D721Med (cell line): ENCODE data around the gene LOXHD1.

Experiments used
- DNase-seq: peaks from one replicate; pipeline ENCODE4 v3.0.0; 2011; ENCODE audit warnings: low spot score; ENCODE audit not compliant: insufficient read length
- FAIRE-seq: peaks from 2 replicates; lab custom pipeline; 2011; peaks lifted over from hg19 to GRCh38; lab: Jason Lieb, UNC
- CTCF ChIP-seq: IDR thresholded peaks from 2 replicates; pipeline ENCODE4 v1.5.1; 2012; ENCODE audit warnings: mild to moderate bottlenecking, control low read depth; ENCODE audit not compliant: insufficient read depth; ENCODE audit errors: missing control alignments

Gene LOXHD1

GRCh38 chr18:46484971-46485370 lies 172.0 kb downstream of the LOXHD1 start:
- DNase-seq (no peak), FAIRE-seq (no peak)
- TF ChIP-seq CTCF: no peak

- FAIRE-seq: peak; percentile 100
- peak; percentile 94 for DNase-seq
- no peak for TF ChIP-seq CTCF
Measured at GRCh38 chr18:46482831-46483230, 174.2 kb downstream of the LOXHD1 start.

- FAIRE-seq: peak; percentile 16
- no peak for DNase-seq
- TF ChIP-seq CTCF: no peak
Measured at GRCh38 chr18:46481847-46482245, 175.2 kb downstream of the LOXHD1 start.

GRCh38 chr18:46481048-46481846 lies 175.8 kb downstream of the LOXHD1 start:
- peak; percentile 91 for FAIRE-seq
- TF ChIP-seq CTCF: peak; percentile 54
- DNase-seq: no peak

- peak; percentile 56 for FAIRE-seq
- no peak for TF ChIP-seq CTCF
- DNase-seq: no peak
Measured at GRCh38 chr18:46480226-46480625, 176.8 kb downstream of the LOXHD1 start.

- FAIRE-seq: no peak
- TF ChIP-seq CTCF: no peak
- no peak for DNase-seq
Measured at GRCh38 chr18:46478796-46479195, 178.2 kb downstream of the LOXHD1 start.

GRCh38 chr18:46477425-46478011 lies 179.5 kb downstream of the LOXHD1 start:
- DNase-seq (no peak), FAIRE-seq (no peak)

More at GRCh38 chr18:46477425-46478011, 179.5 kb downstream of the LOXHD1 start:
- no peak for TF ChIP-seq CTCF
